ENCODE data around the gene ZG16.
"Not testable (repeated sequence)": the region's sequence is repeated elsewhere in the genome, so short reads cannot be mapped to it uniquely, and the experiment has no call there.

ZG16 gene

GRCh38 chr16:29743827-29744531, 34.1 kb upstream of the ZG16 start:
- Histone ChIP-seq H3K27me3 (no peaks in the 10 kb centered on the region), H3K4me1 (no peaks in the 10 kb centered on the region), H3K36me3 (no peaks in the 10 kb centered on the region), H3K9me3 (0 out of 2 replicates have a peak, but pooled peaks cover 2% of the 10 kb centered on the region), H3K4me3 (ENCODE audit: low read depth, low read length) (no peak overlapping the region)
- no peak for DNase-seq
- TF ChIP-seq CTCF (IDR thresholded peaks at IDR 0.05; ENCODE audit: low read depth, low read length), result no peak

GRCh38 chr16:29744541-29745101, 33.4 kb upstream of the ZG16 start:
- DNase-seq, result no peak
- no peaks in the 10 kb centered on the region for H3K4me1 ChIP-seq
- 0 out of 2 replicates have a peak, but pooled peaks cover 2% of the 10 kb centered on the region for H3K9me3 ChIP-seq
- no peak for TF ChIP-seq CTCF (IDR thresholded peaks at IDR 0.05; ENCODE audit: low read depth, low read length)
- H3K4me3 ChIP-seq (ENCODE audit: low read depth, low read length), result no peak overlapping the region
- H3K36me3 ChIP-seq, result no peaks in the 10 kb centered on the region
- no peaks in the 10 kb centered on the region for H3K27me3 ChIP-seq

- Histone ChIP-seq H3K4me1 (no peaks in the 10 kb centered on the region), H3K27me3 (no peaks in the 10 kb centered on the region), H3K4me3 (ENCODE audit: low read depth, low read length) (no peak overlapping the region), H3K9me3 (0 out of 2 replicates have a peak, but pooled peaks cover 2% of the 10 kb centered on the region), H3K36me3 (no peaks in the 10 kb centered on the region)
- TF ChIP-seq CTCF (IDR thresholded peaks at IDR 0.05; ENCODE audit: low read depth, low read length), result no peak
- DNase-seq, result no peak
These were observed 32.8 kb upstream of the ZG16 start for GRCh38 chr16:29745121-29745852.

GRCh38 chr16:29745853-29746345, 32.2 kb upstream of the ZG16 start, which contains the start of gene C16orf54:
Gene C16orf54 (minus strand): TSS chr16:29745990. CDS start chr16:29744951, 1,039 bp downstream.
- no peaks in the 10 kb centered on the region for H3K4me1 ChIP-seq
- DNase-seq, result no peak
- H3K9me3 ChIP-seq, result 0 out of 2 replicates have a peak, but pooled peaks cover 2% of the 10 kb centered on the region
- no peak within 1 kb of the TSS for H3K4me3 ChIP-seq (ENCODE audit: low read depth, low read length)
- TF ChIP-seq CTCF (IDR thresholded peaks at IDR 0.05; ENCODE audit: low read depth, low read length), result no peak
- H3K27me3 ChIP-seq, result no peaks in the 10 kb centered on the region
- H3K36me3 ChIP-seq, result no peaks in the 10 kb centered on the region

- not testable (repeated sequence) for DNase-seq; H3K36me3 ChIP-seq; H3K4me3 ChIP-seq (ENCODE audit: low read depth, low read length); H3K4me1 ChIP-seq; H3K27me3 ChIP-seq; H3K9me3 ChIP-seq
These were observed 31.5 kb upstream of the ZG16 start for GRCh38 chr16:29746518-29746917.

- H3K4me3 ChIP-seq (ENCODE audit: low read depth, low read length), result no peak overlapping the region
- DNase-seq, result no peak
- H3K9me3 ChIP-seq, result 0 out of 2 replicates have a peak, but pooled peaks cover 2% of the 10 kb centered on the region
- H3K27me3 ChIP-seq, result no peaks in the 10 kb centered on the region
- no peaks in the 10 kb centered on the region for H3K4me1 ChIP-seq
- TF ChIP-seq CTCF (IDR thresholded peaks at IDR 0.05; ENCODE audit: low read depth, low read length), result no peak
- no peaks in the 10 kb centered on the region for H3K36me3 ChIP-seq
These were observed 29.9 kb upstream of the ZG16 start for GRCh38 chr16:29747947-29748759.

GRCh38 chr16:29748760-29749149, 29.3 kb upstream of the ZG16 start:
- H3K4me1 ChIP-seq; H3K9me3 ChIP-seq; DNase-seq; H3K27me3 ChIP-seq; H3K4me3 ChIP-seq (ENCODE audit: low read depth, low read length); H3K36me3 ChIP-seq: not testable (repeated sequence)
